GM21737 (cell line): ENCODE measurements around the gene GMEB2.
A peak's percentile ranks its signal among the peaks of the same experiment; 100 is the strongest.

Experiments used
- ATAC-seq: cut with Tn5 transposase; IDR thresholded peaks from one replicate; pipeline ENCODE4 v1.9.1; 2021; ENCODE audit warnings: mild to moderate bottlenecking, moderate library complexity; ENCODE audit not compliant: unreplicated experiment

Gene GMEB2

GRCh38 chr20:63590218-63591146 lies 36.4 kb downstream of the GMEB2 start:
- ATAC-seq, result no peak

GRCh38 chr20:63589261-63590217 lies 37.4 kb downstream of the GMEB2 start:
- ATAC-seq, result no peak

GRCh38 chr20:63588641-63589041 lies 38.3 kb downstream of the GMEB2 start:
- ATAC-seq, result no peak

- no peak for ATAC-seq
These were observed 38.9 kb downstream of the GMEB2 start for GRCh38 chr20:63587776-63588591.

GRCh38 chr20:63587256-63587655 lies 39.6 kb downstream of the GMEB2 start:
- ATAC-seq, result no peak

- ATAC-seq, result no peak
These were observed 40.1 kb downstream of the GMEB2 start for GRCh38 chr20:63586797-63587196.

GRCh38 chr20:63585616-63586565 lies 41.0 kb downstream of the GMEB2 start:
- ATAC-seq, result no peak

GRCh38 chr20:63582382-63583063 lies 44.4 kb downstream of the GMEB2 start:
- ATAC-seq, result no peak

- no peak for ATAC-seq
These were observed 46.0 kb downstream of the GMEB2 start for GRCh38 chr20:63580796-63581461.

GRCh38 chr20:63579017-63579694 lies 47.7 kb downstream of the GMEB2 start:
- ATAC-seq, result no peak

GRCh38 chr20:63578224-63579016 lies 48.5 kb downstream of the GMEB2 start:
- no peak for ATAC-seq

- no peak for ATAC-seq
These were observed 49.5 kb downstream of the GMEB2 start for GRCh38 chr20:63577317-63577894.

GRCh38 chr20:63576311-63576710 lies 50.6 kb downstream of the GMEB2 start:
- ATAC-seq, result no peak

GRCh38 chr20:63574829-63575743 lies 51.8 kb downstream of the GMEB2 start:
- ATAC-seq, result no peak

GRCh38 chr20:63574156-63574828 lies 52.6 kb downstream of the GMEB2 start, which contains the start of gene HELZ2:
Gene HELZ2 (minus strand): TSS chr20:63574239. CDS start chr20:63572385, 1,854 bp downstream.
- peak; percentile 59 for ATAC-seq
